ENCODE results near the gene RBM20. TPM values are rescaled to one million over a fixed set of nuclear protein-coding genes. Genes with fewer than 3 reads are reported as not detected.

The RBM20 gene
- total RNA-seq, 8 experiments from 2014 or later: 0.31 to 19.1 (median 8.8) TPM

- Histone ChIP-seq H3K4me3 (peak overlapping the region; percentile 57 to 84 (median 72)), H3K27ac (peak overlapping the region in 1 of 2 donors; percentile 72), H3K4me1 (replicated peaks in 1 of 2) (peaks cover 38 to 40% of the 10 kb centered on the region in 2 donors)
- in situ Hi-C loops (cut with MboI; ENCODE audit: low pct_unique_long_range_greater_than_20kb in 2 of 9, low sequenced_read_pairs in 9 of 9, unreplicated experiment in 9 of 9): no loop called here
- peak in 1 of 8 experiments; percentile 7 for ATAC-seq (replicated peaks in 6 of 8)
- 0 to 33% (median 3%) methylated on average over 2 to 27 of the region's 40 CpGs; no CpG with 5 or more reads in 1 of the 10 experiments for WGBS, 10 experiments
These were observed 992 bp upstream of the RBM20 start for GRCh38 chr10:110643035-110643652.

GRCh38 chr10:110644598-110645462 is 694 bp downstream of the RBM20 start:
- Histone ChIP-seq H3K27ac (peak overlapping the region; percentile 49 to 72), H3K4me1 (replicated peaks in 1 of 2) (peaks cover 49 to 57% of the 10 kb centered on the region in 2 donors), H3K4me3 (peak overlapping the region; percentile 57 to 84 (median 72))
- 0 to 100% (median 4%) methylated on average over 2 to 16 of the region's 31 CpGs; no CpG with 5 or more reads in 1 of the 10 experiments for WGBS, 10 experiments
- no peak for ATAC-seq (replicated peaks in 6 of 8)
- in situ Hi-C loops (cut with MboI; ENCODE audit: low pct_unique_long_range_greater_than_20kb in 2 of 9, low sequenced_read_pairs in 9 of 9, unreplicated experiment in 9 of 9): no loop called here

GRCh38 chr10:110646417-110647135 is 2.4 kb downstream of the RBM20 start:
- in situ Hi-C loops (cut with MboI; ENCODE audit: low pct_unique_long_range_greater_than_20kb in 2 of 9, low sequenced_read_pairs in 9 of 9, unreplicated experiment in 9 of 9): no loop called here
- 7 to 72% (median 60%) methylated on average over 1 to 12 of the region's 13 CpGs for WGBS, 10 experiments

GRCh38 chr10:110647136-110647430 is 2.9 kb downstream of the RBM20 start:
- WGBS, 10 experiments: 46 to 100% (median 75%) methylated on average over 1 to 3 of the region's 3 CpGs
- in situ Hi-C loops (cut with MboI; ENCODE audit: low pct_unique_long_range_greater_than_20kb in 2 of 9, low sequenced_read_pairs in 9 of 9, unreplicated experiment in 9 of 9): no loop called here
- Histone ChIP-seq H3K27ac (no peak overlapping the region), H3K4me1 (replicated peaks in 1 of 2) (peaks cover 50 to 62% of the 10 kb centered on the region in 2 donors), H3K4me3 (peak overlapping the region in 4 of 5 donors; percentile 70 to 84 (median 74))
- ATAC-seq (replicated peaks in 6 of 8): no peak

More at GRCh38 chr10:110646417-110647135, 2.4 kb downstream of the RBM20 start:
- Histone ChIP-seq H3K4me3 (peak overlapping the region; percentile 24 to 84 (median 72)), H3K27ac (peak overlapping the region in 1 of 2 donors; percentile 71), H3K4me1 (replicated peaks in 1 of 2) (peaks cover 53 to 62% of the 10 kb centered on the region in 2 donors)
- peak in 2 of 8 experiments; percentile 23 to 29 for ATAC-seq (replicated peaks in 6 of 8)

- no peak overlapping the region for H3K4me3 ChIP-seq
- ATAC-seq (replicated peaks in 6 of 8): no peak
- H3K4me1 ChIP-seq (replicated peaks in 1 of 2): peaks cover 37 to 52% of the 10 kb centered on the region in 2 donors
- 53 to 100% (median 86%) methylated on average over 1 to 3 of the region's 3 CpGs; no CpG with 5 or more reads in 1 of the 10 experiments for WGBS, 10 experiments
- in situ Hi-C loops (cut with MboI; ENCODE audit: low pct_unique_long_range_greater_than_20kb in 2 of 9, low sequenced_read_pairs in 9 of 9, unreplicated experiment in 9 of 9): no loop called here
- no peak overlapping the region for H3K27ac ChIP-seq
These were observed 4.7 kb downstream of the RBM20 start for GRCh38 chr10:110648692-110649346.

GRCh38 chr10:110649347-110650264 is 5.5 kb downstream of the RBM20 start:
- in situ Hi-C loops (cut with MboI; ENCODE audit: low pct_unique_long_range_greater_than_20kb in 2 of 9, low sequenced_read_pairs in 9 of 9, unreplicated experiment in 9 of 9): no loop called here
- 0 to 77% (median 39%) methylated on average over 1 to 6 of the region's 6 CpGs for WGBS, 10 experiments
- ATAC-seq (replicated peaks in 6 of 8): peak in 2 of 8 experiments; percentile 35 to 56
- Histone ChIP-seq H3K4me3 (no peak overlapping the region), H3K27ac (no peak overlapping the region), H3K4me1 (replicated peaks in 1 of 2) (peaks cover 37 to 52% of the 10 kb centered on the region in 2 donors)

- Histone ChIP-seq H3K4me1 (replicated peaks in 1 of 2) (peaks cover 37 to 52% of the 10 kb centered on the region in 2 donors), H3K4me3 (no peak overlapping the region), H3K27ac (no peak overlapping the region)
- no peak for ATAC-seq (replicated peaks in 6 of 8)
- WGBS, 10 experiments: 57 to 100% (median 75%) methylated on average over 1 of the region's 1 CpG; no CpG with 5 or more reads in 6 of the 10 experiments
- in situ Hi-C loops (cut with MboI; ENCODE audit: low pct_unique_long_range_greater_than_20kb in 2 of 9, low sequenced_read_pairs in 9 of 9, unreplicated experiment in 9 of 9): no loop called here
These were observed 6.1 kb downstream of the RBM20 start for GRCh38 chr10:110650265-110650668.

- in situ Hi-C loops (cut with MboI; ENCODE audit: low pct_unique_long_range_greater_than_20kb in 2 of 9, low sequenced_read_pairs in 9 of 9, unreplicated experiment in 9 of 9): no loop called here
- no peak overlapping the region for H3K4me3 ChIP-seq
- H3K4me1 ChIP-seq (replicated peaks in 1 of 2): peaks cover 36 to 52% of the 10 kb centered on the region in 2 donors
- 5 to 92% (median 36%) methylated on average over 2 to 9 of the region's 12 CpGs; no CpG with 5 or more reads in 1 of the 10 experiments for WGBS, 10 experiments
- peak; percentile 26 to 81 (median 76) for ATAC-seq (replicated peaks in 6 of 8)
- no peak overlapping the region for H3K27ac ChIP-seq
These were observed 7.2 kb downstream of the RBM20 start for GRCh38 chr10:110651044-110651958.

- no peak for ATAC-seq (replicated peaks in 6 of 8)
- Histone ChIP-seq H3K27ac (no peak overlapping the region), H3K4me1 (replicated peaks in 1 of 2) (peaks cover 32 to 46% of the 10 kb centered on the region in 2 donors), H3K4me3 (no peak overlapping the region)
- in situ Hi-C loops (cut with MboI; ENCODE audit: low pct_unique_long_range_greater_than_20kb in 2 of 9, low sequenced_read_pairs in 9 of 9, unreplicated experiment in 9 of 9): no loop called here
- WGBS, 10 experiments: 75 to 92% (median 86%) methylated on average over 3 to 6 of the region's 6 CpGs
These were observed 8.5 kb downstream of the RBM20 start for GRCh38 chr10:110652475-110653118.

- in situ Hi-C loops (cut with MboI; ENCODE audit: low pct_unique_long_range_greater_than_20kb in 2 of 9, low sequenced_read_pairs in 9 of 9, unreplicated experiment in 9 of 9): no loop called here
- peak in 2 of 8 experiments; percentile 37 to 56 for ATAC-seq (replicated peaks in 6 of 8)
These were observed 11.2 kb downstream of the RBM20 start for GRCh38 chr10:110655320-110655719.

More at GRCh38 chr10:110655320-110655719, 11.2 kb downstream of the RBM20 start:
- Histone ChIP-seq H3K4me3 (no peak overlapping the region), H3K4me1 (replicated peaks in 1 of 2) (peaks cover 14 to 30% of the 10 kb centered on the region in 2 donors), H3K27ac (no peak overlapping the region)
- 0 to 100% (median 81%) methylated on average over 1 of the region's 1 CpG; no CpG with 5 or more reads in 4 of the 10 experiments for WGBS, 10 experiments

All from motor neuron (in vitro differentiated cells).